NCI-H526 (cell line): ENCODE data around the gene FASTK.

Experiments
- DNase-seq, 2 experiments: peaks; one replicate each; lab custom pipeline; 2025; lab: John Stamatoyannopoulos, UW

The FASTK gene

DNA sequence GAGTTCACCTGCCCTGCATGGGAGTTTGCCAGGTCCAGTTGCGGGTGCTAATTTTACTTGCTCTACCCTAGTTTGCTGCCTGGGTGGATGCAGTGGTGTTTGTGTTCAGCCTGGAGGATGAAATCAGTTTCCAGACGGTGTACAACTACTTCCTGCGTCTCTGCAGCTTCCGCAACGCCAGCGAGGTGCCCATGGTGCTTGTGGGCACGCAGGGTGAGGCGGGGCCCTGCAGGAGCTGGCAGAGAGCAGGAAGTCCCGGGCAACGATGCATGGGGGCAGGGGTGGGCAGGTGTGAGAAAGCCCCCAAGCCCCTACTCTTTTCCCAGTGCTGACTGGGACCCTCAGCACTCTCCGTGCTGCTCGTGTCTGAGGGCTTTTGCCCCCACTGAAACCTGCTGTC, 37.0 kb upstream of the FASTK start:
- no peak for DNase-seq

DNA sequence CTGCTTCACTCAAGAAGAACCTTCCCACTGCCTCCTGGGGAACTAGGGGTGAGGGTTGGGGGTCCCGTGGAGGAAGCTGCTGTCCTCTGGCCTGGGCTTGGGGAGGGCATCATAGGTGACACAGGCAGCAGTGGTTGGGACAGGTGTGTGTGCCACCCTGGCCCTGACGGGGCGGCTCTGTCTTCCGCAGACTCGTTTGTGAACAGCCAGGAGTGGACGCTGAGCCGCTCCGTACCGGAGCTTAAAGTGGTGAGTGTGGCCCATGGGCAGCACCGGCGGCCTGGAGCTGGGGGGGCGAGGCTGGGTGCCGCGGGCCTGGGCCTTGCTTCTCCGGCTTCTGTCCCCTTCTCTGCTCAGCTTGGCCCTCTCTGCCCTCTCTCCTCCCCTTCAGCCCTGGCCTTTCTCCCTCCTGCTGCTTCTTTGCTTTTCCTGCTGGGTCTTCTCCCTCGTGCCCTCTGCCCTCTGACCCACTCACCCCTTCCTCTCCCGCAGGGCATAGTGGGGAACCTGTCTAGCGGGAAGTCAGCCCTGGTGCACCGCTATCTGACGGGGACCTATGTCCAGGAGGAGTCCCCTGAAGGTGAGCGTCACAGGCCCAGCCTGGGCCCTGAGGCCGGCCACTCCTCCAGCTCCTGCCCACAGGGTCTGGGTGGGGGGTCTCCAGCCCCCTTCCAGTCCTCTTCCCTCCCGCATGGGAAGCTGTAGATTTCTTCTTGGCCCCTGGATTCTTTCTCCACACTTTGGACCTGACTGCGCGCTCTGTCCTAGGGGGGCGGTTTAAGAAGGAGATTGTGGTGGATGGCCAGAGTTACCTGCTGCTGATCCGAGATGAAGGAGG, 36.2 kb upstream of the FASTK start:
- no peak for DNase-seq

DNA sequence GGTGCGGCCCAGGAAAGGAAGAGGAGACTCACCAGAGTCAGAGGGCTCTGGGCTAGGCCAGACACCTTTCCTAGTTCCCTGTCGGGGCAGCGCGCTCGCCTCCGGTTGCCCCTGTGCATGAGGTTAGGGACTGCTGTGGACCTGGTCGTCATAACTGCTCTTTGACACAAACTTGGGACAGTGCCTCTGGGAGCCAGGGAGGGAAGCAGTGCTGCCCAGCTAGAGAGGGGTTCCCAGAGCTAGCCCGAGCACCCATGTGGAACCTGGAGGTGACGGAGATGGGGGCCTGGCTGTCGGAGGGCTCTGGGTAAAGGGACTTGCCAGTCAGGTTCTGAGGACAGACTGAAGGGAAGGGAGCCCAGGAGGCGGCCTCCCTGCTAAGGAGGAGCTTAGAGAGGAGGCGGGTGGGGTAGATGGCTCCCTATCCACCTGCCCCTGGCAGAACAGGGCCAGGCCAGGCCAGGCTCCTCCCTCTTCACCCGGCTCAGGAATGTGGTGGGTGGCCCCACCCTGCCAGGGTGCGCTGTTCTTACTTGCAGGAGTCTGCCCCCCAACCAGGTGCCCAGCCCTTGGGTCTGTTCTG, 35.3 kb upstream of the FASTK start:
- peak in 1 of 2 experiments; percentile 44 for DNase-seq

DNA sequence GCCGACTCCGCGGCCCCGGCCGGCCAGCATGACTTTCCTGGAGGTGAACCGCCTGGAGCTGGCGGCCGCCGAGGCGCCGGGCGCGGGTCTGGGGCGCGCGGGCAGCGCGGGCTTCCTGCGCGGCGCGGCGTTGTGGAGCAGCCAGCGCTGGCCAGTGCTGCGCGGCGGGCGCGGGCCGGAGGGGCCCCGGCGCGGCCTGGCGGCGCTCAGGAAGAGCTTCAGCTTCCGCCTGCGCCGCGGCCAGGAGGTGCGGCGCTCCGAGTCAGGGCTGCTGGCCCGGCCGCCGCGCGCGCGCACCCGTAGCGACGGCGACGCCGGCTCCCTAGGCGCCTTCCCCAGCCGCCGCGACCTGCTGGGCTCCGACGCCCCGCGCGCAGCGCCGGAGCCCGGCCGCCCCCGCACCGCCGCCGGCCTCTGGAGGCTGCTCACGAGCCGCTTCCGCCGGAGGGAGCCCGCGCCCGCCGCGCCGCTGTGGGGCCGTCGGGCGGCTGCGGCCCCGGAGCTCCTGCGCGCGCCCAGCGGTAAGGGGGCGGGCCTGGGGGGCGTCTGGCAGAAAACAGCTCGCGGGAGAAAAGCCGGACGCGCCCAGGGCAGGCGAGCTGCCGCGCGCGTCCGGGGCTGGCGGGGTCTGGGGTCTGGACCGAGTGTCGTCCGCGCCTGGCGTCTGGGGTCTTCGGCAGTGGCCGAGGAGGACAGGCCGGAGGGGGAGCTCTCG, 34.7 kb upstream of the FASTK start:
- no peak for DNase-seq

DNA sequence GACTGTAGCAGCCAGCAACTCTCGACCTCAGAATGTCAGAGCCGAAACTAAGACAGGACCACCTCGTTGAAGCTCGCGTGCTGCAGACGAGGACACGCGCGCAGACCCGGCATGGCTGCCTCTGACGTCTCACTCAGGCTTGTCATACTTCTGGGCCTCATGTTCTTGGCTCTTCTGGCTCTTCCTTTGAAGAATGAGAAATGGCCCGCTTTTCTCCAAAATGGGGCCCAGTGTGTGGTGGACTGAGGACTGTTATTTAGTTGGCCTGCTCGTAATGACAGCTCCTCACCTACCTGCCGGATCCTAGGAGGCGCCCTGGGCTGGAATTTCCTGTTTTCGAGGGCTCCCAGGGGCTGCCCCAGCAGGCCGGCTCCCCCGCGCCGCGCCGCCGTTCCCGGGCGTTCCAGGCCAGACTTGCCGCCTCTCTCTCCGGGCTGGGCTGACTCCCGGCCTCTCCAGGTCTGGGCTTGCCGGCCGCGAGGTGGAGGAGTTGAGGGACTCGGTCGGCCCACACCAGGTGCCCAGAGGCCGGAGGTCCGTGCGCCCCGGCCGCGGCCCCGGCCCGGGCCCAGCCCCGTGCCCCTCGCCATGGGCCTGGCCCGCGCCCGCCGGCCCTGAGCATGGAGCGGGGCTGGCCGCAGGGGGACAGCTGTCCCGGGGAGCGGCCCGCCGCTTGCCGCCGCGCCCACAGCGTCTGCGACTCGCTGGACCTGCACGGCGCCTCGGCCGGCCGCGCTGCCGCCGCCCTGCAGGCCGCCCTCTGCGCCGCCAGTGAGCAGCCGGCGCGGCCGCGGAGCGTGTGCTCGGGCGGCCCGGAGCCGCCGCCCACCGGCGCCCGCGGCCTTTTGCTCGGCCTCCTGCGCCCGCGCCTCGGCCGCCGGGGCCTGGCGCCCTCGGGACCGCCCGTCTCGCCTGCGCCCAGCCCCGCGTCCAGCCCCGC, 33.8 kb upstream of the FASTK start:
- DNase-seq = peak in 1 of 2 experiments; percentile 48

DNA sequence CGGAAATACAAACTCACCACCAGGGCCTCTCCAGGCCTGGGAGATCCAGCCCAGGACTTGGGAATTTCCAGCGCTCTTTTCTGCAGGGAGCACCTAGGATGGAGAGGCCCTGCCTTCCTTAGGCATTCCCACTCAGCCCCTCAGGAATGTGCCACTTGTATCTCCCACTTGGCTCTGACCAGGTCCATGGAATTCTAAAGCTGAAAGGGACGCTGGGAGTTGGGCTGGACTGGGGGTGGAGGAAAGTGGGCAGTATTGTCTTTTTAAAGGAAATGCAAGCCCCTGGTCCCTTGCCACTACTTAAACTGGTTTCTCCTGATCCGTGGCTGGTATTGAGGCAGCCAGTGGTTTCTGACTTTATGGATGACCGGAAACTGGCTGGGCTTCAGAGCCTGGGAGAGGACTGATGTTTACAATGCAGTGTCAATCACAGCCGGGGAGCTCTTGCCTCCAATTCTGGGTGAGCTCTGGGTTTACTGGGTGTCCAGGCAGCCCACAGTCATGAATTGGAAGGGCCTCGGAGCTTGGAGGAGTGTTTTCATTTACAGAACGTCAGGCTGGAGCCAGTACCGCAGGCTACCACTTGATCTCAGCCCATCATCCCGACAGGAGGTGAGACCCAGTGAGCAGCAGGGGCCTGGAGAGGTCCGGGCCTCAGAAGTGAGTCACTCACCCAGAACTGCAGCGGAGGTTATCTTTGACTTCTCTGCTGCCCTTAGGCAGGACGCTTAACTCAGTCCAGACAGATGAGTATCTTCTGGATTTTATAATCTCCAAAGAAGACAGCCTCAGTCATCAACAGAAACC, 32.9 kb upstream of the FASTK start:
- DNase-seq = peak in 1 of 2 experiments; percentile 16

DNA sequence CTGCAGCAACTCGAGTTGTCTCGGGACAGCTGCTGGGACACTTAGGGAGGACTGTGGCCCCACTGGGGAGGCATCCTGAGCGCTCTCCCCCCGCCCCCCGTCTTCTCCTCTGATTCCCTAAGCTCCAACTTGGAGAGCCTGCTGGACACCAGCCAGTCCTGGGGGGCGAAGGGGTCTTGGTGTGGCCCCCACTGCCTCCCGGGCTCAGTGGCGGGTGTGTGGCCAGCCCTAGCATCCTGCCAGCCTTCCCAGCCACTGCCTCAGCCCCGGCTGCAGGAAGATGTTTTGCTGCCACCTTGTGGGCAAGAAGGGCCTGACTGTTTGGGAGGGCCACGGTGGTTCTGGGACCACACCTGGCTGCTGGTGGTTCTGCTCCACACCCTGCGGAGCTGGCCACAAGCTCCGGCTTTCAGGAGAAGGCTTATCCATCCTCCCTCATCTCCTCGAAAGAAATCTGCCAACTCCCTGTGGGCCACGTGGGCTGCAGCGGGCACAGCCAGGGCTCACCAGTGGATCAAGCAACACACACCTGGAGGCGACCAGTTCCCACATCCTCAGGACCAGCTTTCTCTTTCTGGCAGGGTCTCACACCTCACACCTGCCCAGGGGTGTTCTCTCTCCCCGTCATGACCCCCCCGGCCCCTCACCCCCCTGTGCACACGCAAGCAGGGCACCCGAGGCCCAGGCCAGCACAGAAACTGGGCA, 30.5 kb upstream of the FASTK start:
- DNase-seq = peak; percentile 26 to 86

DNA sequence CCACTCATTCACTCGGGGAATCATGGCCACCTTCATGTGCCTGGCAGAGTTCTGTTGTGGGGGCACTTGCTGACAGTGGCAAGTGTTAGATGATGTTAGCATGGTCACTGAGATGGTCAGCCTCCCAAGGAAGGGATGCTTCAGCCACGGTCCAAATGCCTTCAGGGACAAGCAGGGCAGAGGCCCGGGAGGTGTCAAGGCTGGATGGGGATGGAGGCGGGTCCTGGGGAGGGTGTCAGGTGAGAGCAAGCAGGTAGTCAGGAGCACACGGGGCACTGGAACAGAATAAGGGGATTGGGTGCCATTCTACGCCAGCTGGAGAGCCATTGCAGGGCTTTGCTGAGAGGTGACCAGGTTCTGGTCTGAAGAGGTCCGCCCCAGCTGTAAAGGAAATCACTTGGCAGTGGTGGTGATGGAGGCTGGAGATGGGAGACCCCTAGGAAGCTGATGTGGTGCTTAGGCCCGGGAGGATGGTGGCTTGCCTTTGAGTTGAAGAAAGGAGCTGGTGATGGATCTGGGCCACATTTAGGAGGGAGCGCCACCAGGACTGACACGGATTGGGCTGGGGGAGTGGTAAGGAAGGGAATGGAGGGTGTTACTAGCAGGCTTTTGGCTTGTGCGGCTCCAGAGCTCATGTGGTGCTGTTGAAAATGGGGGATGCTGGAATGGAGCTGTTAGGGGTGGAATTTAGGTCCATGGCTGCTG, 29.8 kb upstream of the FASTK start:
- no peak for DNase-seq

DNA sequence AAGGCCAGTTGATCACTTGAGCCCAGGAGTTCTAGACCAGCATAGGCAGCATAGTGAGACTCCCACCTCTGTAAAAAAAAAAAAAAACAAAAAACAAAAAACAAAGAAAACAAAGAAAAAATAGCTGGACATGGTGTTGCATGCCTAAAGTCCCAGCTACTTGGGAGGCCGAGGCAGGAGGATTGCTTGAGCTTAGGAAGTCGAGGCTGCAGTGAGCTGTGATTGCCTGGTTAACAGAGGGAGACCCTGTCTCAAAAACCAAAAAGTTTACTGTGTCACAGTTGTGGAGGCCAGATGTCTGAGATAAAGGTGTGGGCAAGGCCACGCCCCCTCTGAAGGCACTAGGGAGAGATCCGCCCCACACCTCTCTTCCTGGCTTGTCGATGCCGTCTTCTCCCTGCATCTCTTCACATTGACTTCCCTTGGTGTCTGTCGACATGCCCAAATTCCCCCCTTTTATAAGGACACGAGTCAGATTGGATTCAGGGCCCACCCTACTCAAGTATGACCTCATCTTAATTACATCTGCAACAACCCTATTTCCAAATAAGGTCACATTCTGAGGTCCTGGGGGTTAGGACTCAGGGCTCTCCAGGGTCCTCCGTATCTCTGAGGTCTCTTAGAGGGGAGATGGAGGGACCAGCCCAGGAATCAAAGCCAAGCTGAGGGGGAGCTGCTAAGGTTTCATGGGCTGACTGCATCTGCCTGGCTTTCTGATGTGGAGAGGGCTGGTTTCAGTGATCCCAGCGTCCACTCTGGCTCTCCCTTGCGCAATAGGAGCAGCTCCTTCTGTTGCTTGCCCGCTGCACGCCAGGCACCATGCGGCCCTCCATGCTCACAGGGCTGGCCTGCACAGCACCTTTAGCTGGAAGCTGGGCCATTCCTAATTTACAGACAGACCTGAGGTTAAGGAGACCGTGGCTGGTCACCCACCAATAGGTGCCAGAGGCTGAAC, 28.8 kb upstream of the FASTK start:
- DNase-seq = no peak

DNA sequence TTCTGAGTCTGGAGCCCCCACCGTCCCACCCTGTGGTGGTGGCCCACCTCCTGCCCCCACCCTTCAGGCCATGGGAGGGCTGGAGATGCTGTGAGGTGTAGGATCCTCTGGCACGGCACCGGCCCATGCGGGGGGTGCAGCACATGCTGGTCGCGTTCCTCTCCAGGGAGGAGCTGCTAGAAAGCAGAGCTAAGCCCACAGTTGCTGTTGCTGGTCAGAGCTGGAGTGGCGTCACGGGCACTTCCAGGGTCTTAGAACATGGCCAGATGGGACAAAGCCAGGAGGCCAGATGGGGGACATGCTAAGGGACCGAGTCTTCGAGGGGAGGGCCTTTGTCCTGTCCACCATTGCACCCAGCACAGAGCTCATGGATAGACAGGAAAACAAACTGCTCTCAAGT, 27.3 kb upstream of the FASTK start:
- no peak for DNase-seq

DNA sequence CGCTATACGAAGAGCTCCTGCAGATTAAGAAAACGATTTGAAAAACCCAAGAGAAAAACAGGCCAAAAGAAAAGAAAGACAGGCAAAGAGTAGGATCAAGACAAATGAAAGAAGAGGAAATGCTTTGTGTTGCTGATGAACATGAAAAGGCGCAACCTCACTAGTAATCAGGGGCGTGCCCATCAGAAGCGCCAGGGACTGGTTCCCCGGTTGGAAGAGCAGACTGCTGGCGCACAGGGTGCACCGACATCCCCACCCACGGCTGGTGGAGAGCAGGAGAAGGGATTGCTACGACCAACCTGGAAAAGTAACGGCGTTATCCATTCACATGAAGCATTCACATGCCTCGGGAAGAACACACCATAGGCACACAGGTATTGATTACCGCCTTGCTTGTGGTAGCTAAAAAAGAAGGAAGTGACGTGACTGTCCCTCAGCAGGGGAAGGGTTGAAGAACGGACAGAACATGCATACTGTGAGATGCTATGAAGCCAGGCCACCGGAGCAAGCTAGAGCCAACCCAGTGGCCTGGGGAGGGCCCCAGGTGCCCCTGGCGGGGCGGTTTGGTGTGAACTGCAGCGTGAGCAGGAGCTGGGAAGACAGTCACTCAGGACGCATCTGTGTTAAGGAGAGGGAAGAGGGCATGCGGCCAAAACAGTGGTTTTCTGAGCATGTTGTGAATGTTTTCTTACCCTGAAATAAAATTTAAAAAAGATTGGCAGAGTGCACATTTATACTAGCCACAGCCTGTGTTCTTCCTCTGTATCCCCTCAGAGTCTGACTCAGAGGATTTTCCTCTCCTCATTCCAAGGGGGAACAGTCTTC, 24.0 kb upstream of the FASTK start:
- no peak for DNase-seq

DNA sequence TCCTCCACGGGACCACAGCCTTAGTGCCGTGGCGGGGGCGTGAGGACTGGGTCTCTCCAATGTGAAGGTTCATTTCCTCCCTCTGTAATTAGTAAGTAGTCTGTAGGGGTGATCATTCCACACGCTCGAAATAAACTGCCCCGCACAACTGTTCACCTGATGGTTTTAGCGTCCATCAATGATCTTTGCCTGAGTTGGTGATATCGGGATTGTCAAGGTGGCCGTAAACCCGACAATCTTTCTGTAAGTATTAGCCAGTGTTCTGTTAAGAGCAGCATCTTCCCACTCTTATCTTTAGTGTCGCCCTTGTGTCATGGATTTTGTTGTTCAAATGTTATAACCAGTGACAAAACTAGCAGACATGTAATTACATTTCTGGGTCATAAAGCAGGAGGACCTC, 23.4 kb upstream of the FASTK start:
- DNase-seq = no peak

DNA sequence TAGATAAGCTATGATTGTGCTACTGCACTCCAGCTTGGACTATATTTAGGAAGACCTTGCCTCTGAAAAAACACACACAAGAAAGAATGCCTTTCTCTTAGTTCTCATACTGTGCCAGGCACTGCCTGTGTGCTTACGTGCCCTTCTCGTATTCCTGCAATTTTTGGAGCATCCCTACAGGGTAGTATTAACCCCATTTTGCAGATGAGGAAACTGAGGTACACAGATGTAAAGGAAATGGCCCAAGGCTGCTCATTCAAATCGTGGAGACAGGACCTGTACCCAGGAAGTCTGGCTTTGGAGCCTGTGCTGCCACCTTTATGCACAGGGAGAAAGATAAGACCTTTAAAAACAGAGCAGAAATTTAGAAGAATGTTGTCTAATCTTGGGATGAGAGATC, 22.4 kb upstream of the FASTK start:
- no peak for DNase-seq

DNA sequence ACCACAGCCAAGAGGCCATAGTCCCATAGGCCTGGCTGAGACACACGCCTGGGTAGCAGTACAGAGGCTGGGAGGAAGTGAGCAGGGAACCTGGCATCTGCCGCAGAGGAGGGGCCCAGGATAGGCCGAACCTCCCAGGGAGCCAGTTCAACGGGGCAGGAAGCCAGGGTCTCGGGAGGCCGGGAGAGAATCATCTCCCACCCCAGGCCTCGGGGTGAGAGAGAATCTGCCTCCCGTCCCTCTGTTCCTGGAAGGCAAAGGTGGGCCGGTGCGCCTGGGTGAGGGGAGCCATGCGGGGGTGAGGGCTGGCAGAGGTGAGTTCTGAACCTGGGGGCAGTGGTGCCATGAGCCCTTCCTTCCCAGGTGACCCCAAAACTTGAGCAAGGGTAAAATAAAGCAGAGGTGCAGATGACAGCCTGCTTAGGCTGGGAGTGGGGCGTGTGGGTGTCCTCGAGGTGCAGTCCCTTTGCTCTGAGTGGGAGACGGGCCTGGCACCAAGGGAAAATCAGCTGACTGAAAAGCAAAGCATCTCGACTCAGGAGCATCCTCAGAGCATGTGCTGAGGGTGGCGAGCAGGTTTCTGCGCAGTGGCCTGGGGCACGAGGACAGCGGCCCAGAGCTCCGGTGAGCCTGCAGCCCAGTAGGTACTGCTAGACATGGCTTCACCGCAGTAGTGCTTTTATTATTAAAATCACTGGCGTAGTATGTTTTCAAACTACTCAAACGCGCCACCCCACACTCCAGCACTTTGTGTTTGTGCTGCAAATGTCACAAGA, 21.2 kb upstream of the FASTK start:
- DNase-seq = no peak

DNA sequence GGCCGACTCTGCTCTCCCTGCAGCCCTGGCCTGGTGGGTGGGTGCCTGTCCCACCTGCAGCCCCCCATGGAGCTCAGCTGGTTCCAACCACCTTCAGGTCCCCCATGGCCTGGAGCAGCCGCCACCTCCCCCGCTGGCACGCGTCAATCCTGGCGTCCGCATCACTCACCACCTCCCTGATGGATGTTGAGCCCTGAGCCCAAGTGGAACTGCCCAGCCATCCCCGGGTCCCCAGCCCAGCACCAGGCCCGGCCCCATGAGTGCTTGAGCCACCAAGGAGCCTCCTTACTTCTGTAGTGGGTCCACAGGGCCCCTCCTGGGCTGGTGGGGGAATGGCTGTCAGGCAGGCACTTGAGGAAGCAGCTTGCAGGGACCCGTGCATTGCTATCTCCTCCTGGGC, 20.3 kb upstream of the FASTK start:
- DNase-seq = no peak

DNA sequence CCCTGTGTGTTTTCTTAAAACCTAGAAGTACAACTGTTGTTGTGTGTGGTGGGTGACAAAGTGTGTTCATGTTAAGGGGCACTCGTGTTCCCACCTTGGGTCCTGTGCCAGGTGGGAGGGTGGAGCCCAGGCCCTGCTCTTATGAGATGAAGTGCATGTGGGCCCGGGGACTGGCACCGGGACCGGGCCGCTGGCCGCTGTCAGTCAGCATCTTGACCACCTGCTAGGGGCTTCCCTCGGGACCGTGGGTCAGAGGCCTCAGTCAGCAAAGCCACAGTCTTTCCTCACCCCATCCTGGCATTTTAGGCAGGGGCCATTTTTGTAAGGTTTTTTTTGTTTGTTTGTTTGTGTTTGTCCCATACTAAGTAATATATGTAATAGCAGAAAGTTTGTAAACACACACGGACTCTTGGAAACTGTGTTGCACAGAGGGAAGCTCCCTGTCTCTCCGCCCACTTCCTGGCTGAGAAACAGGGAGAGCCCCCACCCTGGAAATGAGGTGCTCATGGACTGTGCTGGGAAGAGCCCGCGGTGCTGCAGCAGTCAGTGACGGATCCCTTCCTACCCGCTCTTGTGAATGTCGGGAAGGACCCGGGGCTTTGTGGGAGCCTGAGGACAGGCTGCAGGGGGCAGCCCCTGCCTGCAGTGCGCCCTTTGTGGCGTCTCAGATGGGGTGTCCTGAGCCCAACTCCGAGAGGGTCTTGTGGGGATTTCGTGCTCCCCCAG, 19.0 kb upstream of the FASTK start:
- DNase-seq = no peak
